ENCODE results near the gene CCDC106.

CCDC106 gene

DNA sequence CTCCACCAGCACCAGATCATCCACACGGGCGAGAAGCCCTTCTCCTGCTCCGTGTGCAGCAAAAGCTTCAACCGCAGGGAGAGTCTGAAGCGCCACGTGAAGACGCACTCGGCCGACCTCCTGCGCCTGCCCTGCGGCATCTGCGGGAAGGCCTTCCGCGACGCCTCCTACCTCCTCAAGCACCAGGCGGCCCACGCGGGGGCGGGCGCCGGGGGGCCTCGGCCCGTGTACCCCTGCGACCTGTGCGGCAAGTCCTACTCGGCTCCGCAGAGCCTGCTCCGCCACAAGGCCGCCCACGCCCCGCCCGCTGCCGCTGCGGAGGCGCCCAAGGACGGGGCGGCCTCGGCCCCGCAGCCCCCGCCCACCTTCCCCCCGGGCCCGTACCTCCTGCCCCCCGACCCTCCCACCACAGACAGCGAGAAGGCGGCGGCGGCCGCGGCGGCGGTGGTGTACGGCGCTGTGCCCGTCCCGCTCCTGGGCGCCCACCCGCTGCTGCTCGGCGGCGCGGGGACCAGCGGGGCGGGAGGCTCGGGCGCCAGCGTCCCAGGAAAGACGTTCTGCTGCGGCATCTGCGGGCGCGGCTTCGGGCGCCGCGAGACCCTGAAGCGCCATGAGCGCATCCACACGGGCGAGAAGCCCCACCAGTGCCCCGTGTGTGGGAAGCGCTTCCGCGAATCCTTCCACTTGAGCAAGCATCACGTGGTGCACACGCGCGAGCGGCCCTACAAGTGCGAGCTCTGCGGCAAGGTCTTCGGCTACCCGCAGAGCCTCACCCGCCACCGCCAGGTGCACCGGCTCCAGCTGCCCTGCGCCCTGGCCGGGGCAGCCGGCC is 33.1 kb upstream of the CCDC106 start:
- DNase-seq (ENCODE audit: low read depth): no peak
- no peak overlapping the region for H3K4me3 ChIP-seq (ENCODE audit: control insufficient read depth, low read depth, low read length)
- TF ChIP-seq, protein P1, sequence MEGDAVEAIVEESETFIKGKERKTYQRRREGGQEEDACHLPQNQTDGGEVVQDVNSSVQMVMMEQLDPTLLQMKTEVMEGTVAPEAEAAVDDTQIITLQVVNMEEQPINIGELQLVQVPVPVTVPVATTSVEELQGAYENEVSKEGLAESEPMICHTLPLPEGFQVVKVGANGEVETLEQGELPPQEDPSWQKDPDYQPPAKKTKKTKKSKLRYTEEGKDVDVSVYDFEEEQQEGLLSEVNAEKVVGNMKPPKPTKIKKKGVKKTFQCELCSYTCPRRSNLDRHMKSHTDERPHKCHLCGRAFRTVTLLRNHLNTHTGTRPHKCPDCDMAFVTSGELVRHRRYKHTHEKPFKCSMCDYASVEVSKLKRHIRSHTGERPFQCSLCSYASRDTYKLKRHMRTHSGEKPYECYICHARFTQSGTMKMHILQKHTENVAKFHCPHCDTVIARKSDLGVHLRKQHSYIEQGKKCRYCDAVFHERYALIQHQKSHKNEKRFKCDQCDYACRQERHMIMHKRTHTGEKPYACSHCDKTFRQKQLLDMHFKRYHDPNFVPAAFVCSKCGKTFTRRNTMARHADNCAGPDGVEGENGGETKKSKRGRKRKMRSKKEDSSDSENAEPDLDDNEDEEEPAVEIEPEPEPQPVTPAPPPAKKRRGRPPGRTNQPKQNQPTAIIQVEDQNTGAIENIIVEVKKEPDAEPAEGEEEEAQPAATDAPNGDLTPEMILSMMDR (IDR thresholded peaks at IDR 0.05; ENCODE audit: control insufficient read depth, insufficient read depth, low read depth, low read length, missing control alignments): no peak

DNA sequence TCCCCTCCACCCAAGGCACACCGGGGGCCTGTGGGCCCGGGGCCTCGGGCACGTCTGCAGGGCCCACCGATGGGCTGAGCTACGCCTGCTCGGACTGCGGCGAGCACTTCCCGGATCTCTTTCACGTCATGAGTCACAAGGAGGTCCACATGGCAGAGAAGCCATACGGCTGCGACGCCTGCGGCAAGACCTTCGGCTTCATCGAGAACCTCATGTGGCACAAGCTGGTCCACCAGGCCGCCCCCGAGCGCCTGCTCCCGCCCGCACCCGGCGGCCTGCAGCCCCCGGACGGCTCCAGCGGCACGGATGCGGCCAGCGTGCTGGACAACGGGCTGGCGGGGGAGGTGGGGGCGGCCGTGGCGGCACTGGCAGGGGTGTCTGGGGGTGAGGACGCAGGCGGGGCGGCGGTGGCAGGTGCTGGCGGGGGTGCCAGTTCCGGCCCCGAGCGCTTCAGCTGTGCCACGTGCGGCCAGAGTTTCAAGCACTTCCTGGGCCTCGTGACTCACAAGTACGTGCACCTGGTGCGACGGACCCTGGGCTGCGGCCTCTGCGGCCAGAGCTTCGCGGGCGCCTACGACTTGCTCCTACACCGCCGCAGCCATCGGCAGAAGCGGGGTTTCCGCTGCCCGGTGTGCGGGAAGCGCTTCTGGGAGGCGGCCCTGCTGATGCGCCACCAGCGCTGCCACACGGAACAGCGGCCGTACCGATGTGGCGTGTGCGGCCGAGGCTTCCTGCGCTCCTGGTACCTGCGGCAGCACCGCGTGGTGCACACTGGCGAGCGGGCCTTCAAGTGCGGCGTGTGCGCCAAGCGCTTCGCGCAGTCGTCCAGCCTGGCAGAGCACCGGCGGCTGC is 32.2 kb upstream of the CCDC106 start:
- TF ChIP-seq, protein P1 (IDR thresholded peaks at IDR 0.05; ENCODE audit: control insufficient read depth, insufficient read depth, low read depth, low read length, missing control alignments): no peak
- no peak overlapping the region for H3K4me3 ChIP-seq (ENCODE audit: control insufficient read depth, low read depth, low read length)
- DNase-seq (ENCODE audit: low read depth): no peak

DNA sequence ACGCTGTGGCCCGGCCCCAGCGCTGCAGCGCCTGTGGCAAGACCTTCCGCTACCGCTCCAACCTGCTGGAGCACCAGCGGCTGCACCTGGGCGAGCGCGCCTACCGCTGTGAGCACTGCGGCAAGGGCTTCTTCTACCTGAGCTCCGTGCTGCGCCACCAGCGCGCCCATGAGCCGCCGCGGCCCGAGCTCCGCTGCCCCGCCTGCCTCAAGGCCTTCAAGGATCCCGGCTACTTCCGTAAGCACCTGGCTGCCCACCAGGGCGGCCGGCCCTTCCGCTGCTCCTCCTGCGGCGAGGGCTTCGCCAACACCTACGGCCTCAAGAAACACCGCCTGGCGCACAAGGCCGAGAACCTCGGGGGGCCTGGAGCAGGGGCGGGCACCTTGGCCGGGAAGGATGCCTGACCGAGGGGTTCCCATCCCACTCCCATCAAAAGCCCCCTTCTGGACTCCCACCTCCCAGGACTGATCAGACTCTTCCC is 31.6 kb upstream of the CCDC106 start:
- DNase-seq (ENCODE audit: low read depth): no peak
- TF ChIP-seq, protein P1 (IDR thresholded peaks at IDR 0.05; ENCODE audit: control insufficient read depth, insufficient read depth, low read depth, low read length, missing control alignments): no peak
- H3K4me3 ChIP-seq (ENCODE audit: control insufficient read depth, low read depth, low read length): no peak overlapping the region

- no peak overlapping the region for H3K4me3 ChIP-seq (ENCODE audit: control insufficient read depth, low read depth, low read length)
- TF ChIP-seq, protein P1 (IDR thresholded peaks at IDR 0.05; ENCODE audit: control insufficient read depth, insufficient read depth, low read depth, low read length, missing control alignments): no peak
- DNase-seq (ENCODE audit: low read depth): no peak
These were observed 30.6 kb upstream of the CCDC106 start for GRCh38 chr19:55617426-55617825.

GRCh38 chr19:55618426-55618825 is 29.6 kb upstream of the CCDC106 start:
- TF ChIP-seq, protein P1 (IDR thresholded peaks at IDR 0.05; ENCODE audit: control insufficient read depth, insufficient read depth, low read depth, low read length, missing control alignments): no peak
- DNase-seq (ENCODE audit: low read depth): no peak
- no peak overlapping the region for H3K4me3 ChIP-seq (ENCODE audit: control insufficient read depth, low read depth, low read length)

- DNase-seq (ENCODE audit: low read depth): no peak
- TF ChIP-seq, protein P1 (IDR thresholded peaks at IDR 0.05; ENCODE audit: control insufficient read depth, insufficient read depth, low read depth, low read length, missing control alignments): no peak
- H3K4me3 ChIP-seq (ENCODE audit: control insufficient read depth, low read depth, low read length): no peak overlapping the region
These were observed 28.7 kb upstream of the CCDC106 start for GRCh38 chr19:55619286-55619685.

All from AG09309 (cell line).